Measurements from ENCODE around the gene FAM110A. TPM values are rescaled to one million over a fixed set of nuclear protein-coding genes. Genes with fewer than 3 reads are reported as not detected.

FAM110A gene
- total and polyA plus RNA-seq, 4 experiments from 2014 or later, result 8.1 to 21.7 (median 17.6) TPM

GRCh38 chr20:887137-887536 is 53.6 kb downstream of the FAM110A start:
- Histone ChIP-seq H3K4me3 (ENCODE audit: low read length in 2 of 2) (no peak overlapping the region), H3K9me3 (ENCODE audit: control insufficient read depth in 1 of 2, low read length in 2 of 2) (no peaks in the 10 kb centered on the region), H3K4me1 (ENCODE audit: insufficient read depth, low read length) (no peaks in the 10 kb centered on the region), H3K36me3 (ENCODE audit: insufficient read depth, low read length) (no peaks in the 10 kb centered on the region), H3K27ac (ENCODE audit: low read depth, low read length) (no peak overlapping the region), H3K27me3 (ENCODE audit: insufficient read depth, low read length) (no peaks in the 10 kb centered on the region)
- Mint-ChIP-seq H3K27ac (no peak overlapping the region), H3K4me1 (peaks cover 0 to 1% (median 0%) of the 10 kb centered on the region in 4 donors), H3K27me3 (peaks cover 6 to 10% of the 10 kb centered on the region in 2 donors), H3K36me3 (no peaks in the 10 kb centered on the region), H3K9me3 (no peaks in the 10 kb centered on the region), H3K4me3 (no peak overlapping the region)
- intact Hi-C loops (cut with micrococcal nuclease), result no loop called here
- ChIA-PET POLR2A (ENCODE audit: partially characterized antibody) (no interaction called here), CTCF (ENCODE audit: partially characterized antibody) (interaction anchor here (0.7 to 1.7 kb wide), 2 partner anchors 59 to 69 kb away, joined by 3 to 8 read pairs; no protein-coding TSS in a partner anchor)
- no peak for DNase-seq

GRCh38 chr20:888057-888456 is 54.5 kb downstream of the FAM110A start:
- no peak for DNase-seq
- Histone ChIP-seq H3K4me1 (ENCODE audit: insufficient read depth, low read length) (no peaks in the 10 kb centered on the region), H3K9me3 (ENCODE audit: control insufficient read depth in 1 of 2, low read length in 2 of 2) (no peaks in the 10 kb centered on the region), H3K27me3 (ENCODE audit: insufficient read depth, low read length) (no peaks in the 10 kb centered on the region), H3K4me3 (ENCODE audit: low read length in 2 of 2) (no peak overlapping the region), H3K27ac (ENCODE audit: low read depth, low read length) (no peak overlapping the region), H3K36me3 (ENCODE audit: insufficient read depth, low read length) (no peaks in the 10 kb centered on the region)
- Mint-ChIP-seq H3K4me3 (no peak overlapping the region), H3K4me1 (peaks cover 0 to 1% (median 0%) of the 10 kb centered on the region in 4 donors), H3K27me3 (peaks cover 6 to 13% of the 10 kb centered on the region in 2 donors), H3K27ac (no peak overlapping the region), H3K9me3 (no peaks in the 10 kb centered on the region), H3K36me3 (no peaks in the 10 kb centered on the region)
- POLR2A ChIA-PET (ENCODE audit: partially characterized antibody), result no interaction called here
- intact Hi-C loops (cut with micrococcal nuclease), result no loop called here
- CTCF ChIA-PET (ENCODE audit: partially characterized antibody), result interaction anchor here (1.6 to 1.7 kb wide), 2 partner anchors 68 to 70 kb away, joined by 8 read pairs; no protein-coding TSS in a partner anchor

GRCh38 chr20:889106-889505 is 55.6 kb downstream of the FAM110A start:
- Histone ChIP-seq H3K27ac (ENCODE audit: low read depth, low read length) (no peak overlapping the region), H3K36me3 (ENCODE audit: insufficient read depth, low read length) (no peaks in the 10 kb centered on the region), H3K4me1 (ENCODE audit: insufficient read depth, low read length) (no peaks in the 10 kb centered on the region), H3K4me3 (ENCODE audit: low read length in 2 of 2) (no peak overlapping the region), H3K27me3 (ENCODE audit: insufficient read depth, low read length) (no peaks in the 10 kb centered on the region), H3K9me3 (ENCODE audit: control insufficient read depth in 1 of 2, low read length in 2 of 2) (no peaks in the 10 kb centered on the region)
- Mint-ChIP-seq H3K36me3 (no peaks in the 10 kb centered on the region), H3K4me1 (peaks cover 0 to 1% (median 0%) of the 10 kb centered on the region in 4 donors), H3K4me3 (no peak overlapping the region), H3K9me3 (no peaks in the 10 kb centered on the region), H3K27ac (no peak overlapping the region), H3K27me3 (peaks cover 6 to 12% of the 10 kb centered on the region in 2 donors)
- no peak for DNase-seq
- intact Hi-C loops (cut with micrococcal nuclease), result no loop called here
- ChIA-PET POLR2A (ENCODE audit: partially characterized antibody) (no interaction called here), CTCF (ENCODE audit: partially characterized antibody) (interaction anchor here (1.6 kb wide), 1 partner anchor 67 kb away, joined by 8 read pairs; no protein-coding TSS in a partner anchor)

GRCh38 chr20:889932-890463 is 56.5 kb downstream of the FAM110A start:
- no peak for DNase-seq
- H3K27ac ChIP-seq (ENCODE audit: low read depth, low read length), result no peak overlapping the region
- H3K9me3 ChIP-seq (ENCODE audit: control insufficient read depth in 1 of 2, low read length in 2 of 2), result no peaks in the 10 kb centered on the region
- CTCF ChIA-PET (ENCODE audit: partially characterized antibody), result interaction anchor here (1.3 kb wide), 1 partner anchor 67 kb away, joined by 3 read pairs; no protein-coding TSS in a partner anchor
- no peaks in the 10 kb centered on the region for H3K36me3 ChIP-seq (ENCODE audit: insufficient read depth, low read length)
- Mint-ChIP-seq H3K36me3 (no peaks in the 10 kb centered on the region), H3K27me3 (peaks cover 2 to 12% of the 10 kb centered on the region in 2 donors), H3K27ac (no peak overlapping the region), H3K4me1 (no peaks in the 10 kb centered on the region), H3K4me3 (no peak overlapping the region), H3K9me3 (no peaks in the 10 kb centered on the region)
- H3K4me3 ChIP-seq (ENCODE audit: low read length in 2 of 2), result no peak overlapping the region
- H3K27me3 ChIP-seq (ENCODE audit: insufficient read depth, low read length), result no peaks in the 10 kb centered on the region
- H3K4me1 ChIP-seq (ENCODE audit: insufficient read depth, low read length), result no peaks in the 10 kb centered on the region
- POLR2A ChIA-PET (ENCODE audit: partially characterized antibody), result no interaction called here
- intact Hi-C loops (cut with micrococcal nuclease), result no loop called here

GRCh38 chr20:890666-891057 is 57.1 kb downstream of the FAM110A start:
- CTCF ChIA-PET (ENCODE audit: partially characterized antibody), result interaction anchor here (1.3 kb wide), 1 partner anchor 66 kb away, joined by 3 read pairs; no protein-coding TSS in a partner anchor
- intact Hi-C loops (cut with micrococcal nuclease), result no loop called here
- H3K27ac Mint-ChIP-seq, result no peak overlapping the region

GRCh38 chr20:891058-891705 is 57.7 kb downstream of the FAM110A start:
- intact Hi-C loops (cut with micrococcal nuclease), result no loop called here
- no peaks in the 10 kb centered on the region for H3K36me3 Mint-ChIP-seq
- no peak overlapping the region for H3K4me3 ChIP-seq (ENCODE audit: low read length in 2 of 2)
- no peak for DNase-seq
- peaks cover 0 to 7% of the 10 kb centered on the region in 2 donors for H3K27me3 Mint-ChIP-seq
- peaks cover 0 to 1% (median 0%) of the 10 kb centered on the region in 8 donors for H3K9me3 Mint-ChIP-seq
- no peaks in the 10 kb centered on the region for H3K4me1 Mint-ChIP-seq
- no peak overlapping the region for H3K27ac ChIP-seq (ENCODE audit: low read depth, low read length)
- no peak overlapping the region for H3K4me3 Mint-ChIP-seq
- ChIA-PET CTCF (ENCODE audit: partially characterized antibody) (no interaction called here), POLR2A (ENCODE audit: partially characterized antibody) (no interaction called here)
- H3K27me3 ChIP-seq (ENCODE audit: insufficient read depth, low read length), result no peaks in the 10 kb centered on the region
- no peaks in the 10 kb centered on the region for H3K36me3 ChIP-seq (ENCODE audit: insufficient read depth, low read length)
- H3K9me3 ChIP-seq (ENCODE audit: control insufficient read depth in 1 of 2, low read length in 2 of 2), result no peaks in the 10 kb centered on the region
- no peak overlapping the region for H3K27ac Mint-ChIP-seq
- H3K4me1 ChIP-seq (ENCODE audit: insufficient read depth, low read length), result no peaks in the 10 kb centered on the region

More at GRCh38 chr20:890666-891057, 57.1 kb downstream of the FAM110A start:
- no peaks in the 10 kb centered on the region for H3K36me3 ChIP-seq (ENCODE audit: insufficient read depth, low read length)
- POLR2A ChIA-PET (ENCODE audit: partially characterized antibody), result no interaction called here
- Mint-ChIP-seq H3K9me3 (no peaks in the 10 kb centered on the region), H3K4me1 (no peaks in the 10 kb centered on the region), H3K36me3 (no peaks in the 10 kb centered on the region), H3K27me3 (peaks cover under 1 to 9% of the 10 kb centered on the region in 2 donors), H3K4me3 (no peak overlapping the region)
- no peaks in the 10 kb centered on the region for H3K4me1 ChIP-seq (ENCODE audit: insufficient read depth, low read length)
- no peak overlapping the region for H3K27ac ChIP-seq (ENCODE audit: low read depth, low read length)
- DNase-seq, result no peak
- H3K9me3 ChIP-seq (ENCODE audit: control insufficient read depth in 1 of 2, low read length in 2 of 2), result no peaks in the 10 kb centered on the region
- H3K4me3 ChIP-seq (ENCODE audit: low read length in 2 of 2), result no peak overlapping the region
- H3K27me3 ChIP-seq (ENCODE audit: insufficient read depth, low read length), result no peaks in the 10 kb centered on the region

- Mint-ChIP-seq H3K4me1 (no peaks in the 10 kb centered on the region), H3K27ac (no peak overlapping the region), H3K9me3 (peaks cover 0 to 2% (median under 1%) of the 10 kb centered on the region in 8 donors), H3K36me3 (no peaks in the 10 kb centered on the region), H3K27me3 (peaks cover 0 to 7% of the 10 kb centered on the region in 2 donors), H3K4me3 (no peak overlapping the region)
- H3K4me1 ChIP-seq (ENCODE audit: insufficient read depth, low read length), result no peaks in the 10 kb centered on the region
- H3K36me3 ChIP-seq (ENCODE audit: insufficient read depth, low read length), result no peaks in the 10 kb centered on the region
- DNase-seq, result no peak
- intact Hi-C loops (cut with micrococcal nuclease), result no loop called here
- no peak overlapping the region for H3K27ac ChIP-seq (ENCODE audit: low read depth, low read length)
- no peak overlapping the region for H3K4me3 ChIP-seq (ENCODE audit: low read length in 2 of 2)
- ChIA-PET CTCF (ENCODE audit: partially characterized antibody) (no interaction called here), POLR2A (ENCODE audit: partially characterized antibody) (no interaction called here)
- H3K27me3 ChIP-seq (ENCODE audit: insufficient read depth, low read length), result no peaks in the 10 kb centered on the region
- no peaks in the 10 kb centered on the region for H3K9me3 ChIP-seq (ENCODE audit: control insufficient read depth in 1 of 2, low read length in 2 of 2)
Measured at GRCh38 chr20:891706-892080, 58.2 kb downstream of the FAM110A start.

Data from CD4-positive, alpha-beta memory T cell (primary cell).